PC-9 (cell line): ENCODE data around the gene ARL6IP5. TPM values are rescaled to one million over a fixed set of nuclear protein-coding genes. Genes with fewer than 3 reads are reported as not detected.

Experiments
- BruUV-seq: library from RNA; stranded (reverse); fragments of 400-500 nt; replicated peaks from 2 replicates; lab custom pipeline; 2021; lab: Mats Ljungman, UMichigan
- CTCF ChIA-PET: fragments of 300-600 bp; sonication (Branson Sonifier 250); formaldehyde crosslinking; loops from one replicate; lab custom pipeline; 2022; ENCODE audit warnings: antibody characterized with exemption; lab: Charles Lee
- POLR2A ChIA-PET: fragments of 300-600 bp; sonication (Branson Sonifier 250); formaldehyde crosslinking; loops from one replicate; lab custom pipeline; 2022; ENCODE audit warnings: antibody characterized with exemption; ENCODE audit not compliant: unreplicated experiment; lab: Charles Lee
- DNase-seq, 2 experiments: peaks; one replicate each; pipeline versions ENCODE4 v3.0.0 to v3.0.0-alpha.2; 2015 to 2022; ENCODE audit warnings: mixed read lengths in 1 of 2
- H2AFZ ChIP-seq: fragments of 200-600 bp; sonication (generic); 2 replicates; pipeline ENCODE4 v1.8.1; 2017; ENCODE audit warnings: antibody characterized with exemption
- H3F3A ChIP-seq: fragments of 200-600 bp; sonication (generic); 2 replicates; pipeline ENCODE4 v1.8.1; 2017; ENCODE audit warnings: antibody characterized with exemption, mild to moderate bottlenecking, low read depth; ENCODE audit not compliant: insufficient read depth
- H3K27ac ChIP-seq: fragments of 200-600 bp; sonication (generic); 2 replicates; pipeline ENCODE4 v1.6.1; 2016; ENCODE audit warnings: mixed run types
- H3K27me3 ChIP-seq: fragments of 200-600 bp; sonication (generic); 2 replicates; pipeline ENCODE4 v1.6.1; 2016; ENCODE audit warnings: low read depth, mixed run types; ENCODE audit not compliant: insufficient read depth
- H3K36me3 ChIP-seq: fragments of 200-600 bp; sonication (generic); 2 replicates; pipeline ENCODE4 v1.6.1; 2016; ENCODE audit warnings: low read depth, mixed run types
- H3K4me1 ChIP-seq: fragments of 200-600 bp; sonication (generic); replicated peaks from 2 replicates; pipeline ENCODE4 v1.6.1; 2016; ENCODE audit warnings: mixed run types; ENCODE audit not compliant: insufficient read depth
- H3K4me2 ChIP-seq: fragments of 200-600 bp; sonication (generic); 2 replicates; pipeline ENCODE4 v1.6.1; 2017; ENCODE audit warnings: mixed run types
- H3K4me3 ChIP-seq: fragments of 200-600 bp; sonication (generic); 2 replicates; pipeline ENCODE4 v1.6.1; 2016; ENCODE audit warnings: mixed run types
- H3K79me2 ChIP-seq: fragments of 200-600 bp; sonication (generic); 2 replicates; pipeline ENCODE4 v1.6.1; 2017; ENCODE audit warnings: low read depth, mixed run types
- H3K9me2 ChIP-seq: fragments of 200-600 bp; sonication (generic); 2 replicates; pipeline ENCODE4 v1.8.1; 2017; ENCODE audit warnings: mild to moderate bottlenecking; ENCODE audit not compliant: insufficient read depth
- H3K9me3 ChIP-seq: fragments of 200-600 bp; sonication (generic); 2 replicates; pipeline ENCODE4 v1.8.1; 2016; ENCODE audit warnings: low read depth; ENCODE audit not compliant: insufficient read depth
- H4K20me1 ChIP-seq: fragments of 200-600 bp; sonication (generic); 2 replicates; pipeline ENCODE4 v1.8.1; 2017; ENCODE audit not compliant: insufficient read depth
- CTCF ChIP-seq: fragments of 200-600 bp; sonication (generic); conservative IDR thresholded peaks from 2 replicates; pipeline ENCODE4 v1.6.1; 2017; ENCODE audit warnings: mixed run types, antibody characterized with exemption, mild to moderate bottlenecking, moderate library complexity
- EZH2 ChIP-seq: fragments of 200-600 bp; sonication (generic); IDR thresholded peaks from 2 replicates; pipeline ENCODE4 v1.8.0; 2017; ENCODE audit warnings: antibody characterized with exemption, low read depth
- intact Hi-C: fragments of 100-400 bp; cut with micrococcal nuclease; formaldehyde crosslinking; loops from one replicate; pipeline ENCODE4 v1.10.0; 2022; ENCODE audit not compliant: unreplicated experiment
- total RNA-seq: library from RNA; stranded (reverse); gene quantifications from 2 replicates; pipeline ENCODE4 v1.2.3, GENCODE V29; 2021

The ARL6IP5 gene
- total RNA-seq, 1 experiment from 2014 or later: 45.7 TPM

- TF ChIP-seq CTCF: no peak
- no peak for TF ChIP-seq EZH2
- peaks cover 84% of the 10 kb centered on the region for H3K4me1 ChIP-seq
- 0 out of 2 replicates have a peak, but pooled peaks cover 4% of the 10 kb centered on the region for H3K36me3 ChIP-seq
- H3K79me2 ChIP-seq: peaks cover 51% of the 10 kb centered on the region
- peak overlapping the region; percentile 99 for H3K4me2 ChIP-seq
- TSS peak; percentile 21 for BruUV-seq
- H3K27me3 ChIP-seq: no peaks in the 10 kb centered on the region
- POLR2A ChIA-PET: interaction anchor here (0.5 kb wide), 2 partner anchors 92 to 652 kb away, joined by 4 to 9 read pairs; partner anchors contain the start of gene MITF
- no peak overlapping the region for H2AFZ ChIP-seq
- peak in 1 of 2 experiments; percentile 37 for DNase-seq
- H3K9me2 ChIP-seq: no peaks in the 10 kb centered on the region
- intact Hi-C loops: loop anchor here (2.0 to 10.0 kb wide), 3 partner anchors 16 to 148 kb away; partner anchors contain the start of gene TMF1
- CTCF ChIA-PET: interaction anchor here (0.6 to 1.2 kb wide), 4 partner anchors 19 to 778 kb away, joined by 3 to 11 read pairs (median 6); no protein-coding TSS in a partner anchor
- peak overlapping the region; percentile 94 for H3K27ac ChIP-seq
- H3K9me3 ChIP-seq: no peaks in the 10 kb centered on the region
- H3F3A ChIP-seq: peaks cover 53% of the 10 kb centered on the region
- H3K4me3 ChIP-seq: peak overlapping the region; percentile 74; the same call in 1 of the 2 replicates
- H4K20me1 ChIP-seq: no peaks in the 10 kb centered on the region
These were observed 2.5 kb downstream of the ARL6IP5 start for GRCh38 chr3:69087030-69087791.

GRCh38 chr3:69088063-69088462 lies 3.3 kb downstream of the ARL6IP5 start:
- Histone ChIP-seq H3F3A (peaks cover 58% of the 10 kb centered on the region), H4K20me1 (no peaks in the 10 kb centered on the region), H3K27ac (peak overlapping the region; percentile 94), H3K4me1 (peaks cover 84% of the 10 kb centered on the region), H3K36me3 (0 out of 2 replicates have a peak, but pooled peaks cover 4% of the 10 kb centered on the region), H3K9me2 (no peaks in the 10 kb centered on the region), H3K27me3 (no peaks in the 10 kb centered on the region), H3K4me3 (no peak overlapping the region), H3K79me2 (peaks cover 54% of the 10 kb centered on the region), H2AFZ (no peak overlapping the region), H3K9me3 (no peaks in the 10 kb centered on the region), H3K4me2 (peak overlapping the region; percentile 99)
- DNase-seq: peak in 1 of 2 experiments; percentile 40
- no TSS peak for BruUV-seq
- ChIA-PET POLR2A (no interaction called here), CTCF (interaction anchor here (0.6 to 0.7 kb wide), 2 partner anchors 77 to 327 kb away, joined by 3 to 4 read pairs; no protein-coding TSS in a partner anchor)
- TF ChIP-seq EZH2 (no peak), CTCF (no peak)
- intact Hi-C loops: loop anchor here (5.0 to 10.0 kb wide), 2 partner anchors 36 to 147 kb away; partner anchors contain the start of gene TMF1

GRCh38 chr3:69090021-69090420 lies 5.3 kb downstream of the ARL6IP5 start:
- peak in 1 of 2 experiments; percentile 89 for DNase-seq
- peak overlapping the region; percentile 94 for H3K27ac ChIP-seq
- H3K79me2 ChIP-seq: peaks cover 60% of the 10 kb centered on the region
- peaks cover 46% of the 10 kb centered on the region; the same call in 1 of the 2 replicates for H3F3A ChIP-seq
- intact Hi-C loops: no loop called here
- H3K9me3 ChIP-seq: no peaks in the 10 kb centered on the region
- ChIA-PET POLR2A (interaction anchor here (0.5 to 0.7 kb wide), 4 partner anchors 15 to 65 kb away, joined by 3 to 22 read pairs (median 4); no protein-coding TSS in a partner anchor), CTCF (no interaction called here)
- peaks cover 69% of the 10 kb centered on the region for H3K4me1 ChIP-seq
- no TSS peak for BruUV-seq
- no peaks in the 10 kb centered on the region for H3K9me2 ChIP-seq
- peak overlapping the region; percentile 25; the same call in 1 of the 2 replicates for H3K4me3 ChIP-seq
- peak overlapping the region; percentile 99 for H3K4me2 ChIP-seq
- TF ChIP-seq CTCF (no peak), EZH2 (no peak)
- no peaks in the 10 kb centered on the region for H3K27me3 ChIP-seq
- peaks cover 9% of the 10 kb centered on the region; the same call in 1 of the 2 replicates for H3K36me3 ChIP-seq
- H2AFZ ChIP-seq: no peak overlapping the region
- H4K20me1 ChIP-seq: no peaks in the 10 kb centered on the region
